SH-SY5Y (cell line): Measurements from ENCODE around the gene COPS8.

Experiments
- GATA2 ChIP-seq: IDR thresholded peaks from 2 replicates; pipeline ENCODE4 v1.6.1; 2011; ENCODE audit warnings: mild to moderate bottlenecking, low read depth, low read length
- GATA3 ChIP-seq: IDR thresholded peaks from 2 replicates; pipeline ENCODE4 v1.6.1; 2011; ENCODE audit warnings: low read depth, mild to moderate bottlenecking, low read length, moderate library complexity

Gene COPS8

DNA sequence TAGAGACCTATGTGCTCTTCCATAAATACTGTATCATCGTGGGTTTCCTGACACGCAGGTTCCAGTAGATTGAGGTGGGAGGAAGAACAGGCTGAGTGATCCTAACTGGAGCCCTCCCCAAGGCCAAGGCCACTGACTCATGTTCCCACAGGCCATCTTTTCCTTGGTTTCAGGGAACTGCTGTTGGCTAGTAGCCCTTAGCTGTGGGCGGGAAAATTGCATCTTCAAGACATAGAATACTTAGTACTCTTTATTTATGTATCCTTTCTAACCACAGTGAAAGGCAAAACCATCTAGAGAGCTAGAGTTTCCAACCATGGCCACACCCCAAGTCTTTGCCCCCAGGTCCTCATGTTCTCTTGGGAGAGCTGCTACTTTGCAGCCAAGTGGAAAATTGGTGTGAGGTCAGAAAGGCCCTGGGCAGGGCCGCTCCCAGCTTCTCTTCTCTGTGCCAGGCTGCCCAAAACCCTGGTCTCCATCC, 55.9 kb downstream of the COPS8 start:
- no peak for TF ChIP-seq GATA3
- no peak for TF ChIP-seq GATA2

GRCh38 chr2:237143118-237143517, 57.4 kb downstream of the COPS8 start:
- TF ChIP-seq GATA2: no peak

- TF ChIP-seq GATA2: no peak
- no peak for TF ChIP-seq GATA3
These were observed 58.2 kb downstream of the COPS8 start for GRCh38 chr2:237143676-237144440.

- TF ChIP-seq GATA3 (no peak), GATA2 (no peak)
These were observed 58.8 kb downstream of the COPS8 start for GRCh38 chr2:237144516-237144915.

- TF ChIP-seq GATA2 (no peak), GATA3 (no peak)
These were observed 61.6 kb downstream of the COPS8 start for GRCh38 chr2:237147317-237147716.

GRCh38 chr2:237148624-237149023, 62.9 kb downstream of the COPS8 start:
- TF ChIP-seq GATA2 (no peak), GATA3 (no peak)

GRCh38 chr2:237149425-237149824, 63.7 kb downstream of the COPS8 start:
- TF ChIP-seq GATA2 (no peak), GATA3 (no peak)
